HG02588 (cell line): ENCODE results near the gene RAPGEF5.

Source experiments
- ATAC-seq: cut with Tn5 transposase; IDR thresholded peaks from one replicate; pipeline ENCODE4 v1.9.1; 2021; ENCODE audit warnings: mild to moderate bottlenecking, moderate library complexity; ENCODE audit not compliant: unreplicated experiment

RAPGEF5 gene

GRCh38 chr7:22317632-22318031, 39.3 kb downstream of the RAPGEF5 start:
- no peak for ATAC-seq

GRCh38 chr7:22316914-22317313, 40.0 kb downstream of the RAPGEF5 start:
- no peak for ATAC-seq

- no peak for ATAC-seq
Measured at GRCh38 chr7:22307816-22308215, 49.1 kb downstream of the RAPGEF5 start.

GRCh38 chr7:22305706-22306105, 51.2 kb downstream of the RAPGEF5 start:
- ATAC-seq, result no peak

GRCh38 chr7:22302951-22303423, 54.0 kb downstream of the RAPGEF5 start:
- ATAC-seq, result no peak

- ATAC-seq, result no peak
Measured at GRCh38 chr7:22302193-22302592, 54.8 kb downstream of the RAPGEF5 start.

- ATAC-seq, result no peak
Measured at GRCh38 chr7:22301790-22302189, 55.2 kb downstream of the RAPGEF5 start.

GRCh38 chr7:22300839-22301238, 56.1 kb downstream of the RAPGEF5 start:
- ATAC-seq, result no peak

- no peak for ATAC-seq
Measured at GRCh38 chr7:22296916-22297315, 60.0 kb downstream of the RAPGEF5 start.

- ATAC-seq, result no peak
Measured at GRCh38 chr7:22296265-22296566, 60.7 kb downstream of the RAPGEF5 start.

GRCh38 chr7:22295402-22296264, 61.3 kb downstream of the RAPGEF5 start:
- no peak for ATAC-seq

- ATAC-seq, result no peak
Measured at GRCh38 chr7:22292531-22292930, 64.4 kb downstream of the RAPGEF5 start.

- ATAC-seq, result no peak
Measured at GRCh38 chr7:22291977-22292376, 65.0 kb downstream of the RAPGEF5 start.

- ATAC-seq, result no peak
Measured at GRCh38 chr7:22288202-22288601, 68.8 kb downstream of the RAPGEF5 start.

- no peak for ATAC-seq
Measured at GRCh38 chr7:22287412-22287811, 69.5 kb downstream of the RAPGEF5 start.

- ATAC-seq, result no peak
Measured at GRCh38 chr7:22286436-22286835, 70.5 kb downstream of the RAPGEF5 start.

GRCh38 chr7:22281481-22281880, 75.5 kb downstream of the RAPGEF5 start:
- ATAC-seq, result no peak

GRCh38 chr7:22280031-22280430, 76.9 kb downstream of the RAPGEF5 start:
- ATAC-seq, result no peak

- ATAC-seq, result no peak
Measured at GRCh38 chr7:22278660-22279059, 78.3 kb downstream of the RAPGEF5 start.

- no peak for ATAC-seq
Measured at GRCh38 chr7:22277375-22277774, 79.6 kb downstream of the RAPGEF5 start.

- no peak for ATAC-seq
Measured at GRCh38 chr7:22275661-22276060, 81.3 kb downstream of the RAPGEF5 start.

- no peak for ATAC-seq
Measured at GRCh38 chr7:22271311-22271710, 85.6 kb downstream of the RAPGEF5 start.

GRCh38 chr7:22270371-22270770, 86.6 kb downstream of the RAPGEF5 start:
- no peak for ATAC-seq
